ENCODE results near the gene NQO2.

The NQO2 gene

GRCh38 chr6:2999618-3000557, at the start of gene NQO2:
Gene NQO2, plus strand, starts transcription at chr6:2999894. Its CDS starts 6,659 bp downstream, at chr6:3006553.
- peak; percentile 92 for DNase-seq

DNA sequence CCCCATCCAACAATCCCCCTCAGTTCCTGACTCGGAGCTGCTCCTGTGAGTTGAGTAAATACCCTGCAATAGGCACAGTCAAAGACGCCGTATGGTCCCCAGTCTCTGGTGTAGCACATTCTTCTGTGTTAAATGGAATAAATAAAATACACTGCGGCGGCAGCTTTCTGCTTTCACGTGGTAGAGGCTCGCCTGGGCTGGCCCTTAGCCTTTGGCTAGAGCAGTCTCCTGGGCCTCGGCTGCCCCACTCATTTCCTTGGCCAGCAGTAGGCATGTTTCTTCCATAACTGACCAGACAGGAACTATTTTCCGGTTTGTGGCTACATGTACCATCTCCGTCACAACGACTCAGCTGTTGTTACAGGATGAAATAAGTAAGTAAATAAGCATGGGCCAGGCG, 49.0 kb upstream of the NQO2 start:
- DNase-seq, result no peak

DNA sequence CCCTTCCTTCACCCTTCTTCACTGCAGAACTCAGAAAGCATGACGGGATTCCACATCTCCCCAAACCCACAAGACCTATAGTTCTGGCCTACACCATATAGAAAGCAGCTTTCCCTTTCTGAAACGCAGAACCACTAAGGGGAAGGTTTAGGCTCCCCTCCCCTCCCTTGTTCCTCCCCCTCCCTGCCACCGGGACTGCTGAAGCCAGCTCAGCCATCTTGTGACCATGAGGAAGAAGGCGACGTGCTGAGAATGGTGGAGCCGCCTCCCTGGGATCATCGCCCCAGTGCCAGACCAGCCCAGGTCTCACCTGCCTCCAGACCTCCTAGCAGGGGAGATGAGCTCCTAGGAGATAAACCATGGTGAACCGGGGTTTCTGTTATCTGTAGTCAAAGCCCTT, 48.0 kb upstream of the NQO2 start:
- no peak for DNase-seq

- DNase-seq, result peak; percentile 84
These were observed 47.1 kb upstream of the NQO2 start for GRCh38 chr6:2952557-2953095.

- no peak for DNase-seq
These were observed 46.6 kb upstream of the NQO2 start for GRCh38 chr6:2953098-2953497.

- no peak for DNase-seq
These were observed 42.6 kb upstream of the NQO2 start for GRCh38 chr6:2956930-2957685.

- DNase-seq, result no peak
These were observed 41.9 kb upstream of the NQO2 start for GRCh38 chr6:2957696-2958330.

GRCh38 chr6:2958331-2958711, 41.4 kb upstream of the NQO2 start:
- DNase-seq, result no peak

- no peak for DNase-seq
These were observed 40.9 kb upstream of the NQO2 start for GRCh38 chr6:2958776-2959175.

DNA sequence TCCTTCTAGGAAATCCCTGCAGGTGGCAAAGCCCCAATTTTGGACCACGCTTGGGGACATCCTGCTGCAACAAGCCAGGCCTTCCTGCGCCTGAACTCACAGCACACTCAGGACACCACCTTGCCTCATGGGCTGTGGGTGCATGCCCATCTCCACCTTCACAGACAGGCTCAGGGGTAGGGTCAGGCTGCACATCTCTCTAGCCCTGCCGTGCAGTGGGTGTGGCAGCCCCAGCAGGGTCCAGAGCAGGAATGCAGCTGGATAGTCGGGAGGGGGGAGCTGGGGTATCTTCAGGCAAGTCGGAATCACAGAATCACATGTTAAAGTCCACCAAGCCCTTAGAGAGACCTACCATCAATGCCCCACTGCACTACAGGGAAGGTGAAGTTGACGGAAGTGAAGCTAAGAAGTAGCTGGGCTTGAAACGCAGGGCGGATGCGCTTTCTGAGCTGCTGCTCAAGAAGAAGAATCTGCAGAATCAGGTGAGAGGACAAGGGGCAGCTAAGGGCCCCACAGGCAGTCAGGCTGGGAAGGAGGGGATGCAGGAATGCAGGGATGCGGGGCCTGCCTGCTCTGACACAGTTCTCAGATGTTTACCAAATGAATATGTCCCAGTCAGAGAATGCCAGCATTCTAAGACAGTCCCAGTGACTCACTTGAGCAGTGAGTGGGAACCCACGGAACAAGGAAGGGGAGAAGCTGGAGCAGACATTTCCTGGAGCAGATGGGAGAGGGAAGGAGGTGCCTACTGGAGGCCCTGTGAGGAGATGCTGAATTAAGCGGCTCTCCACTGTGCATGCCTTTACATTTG, 39.6 kb upstream of the NQO2 start:
- no peak for DNase-seq

- no peak for DNase-seq
These were observed 38.8 kb upstream of the NQO2 start for GRCh38 chr6:2960935-2961334.

GRCh38 chr6:2961506-2961905, 38.2 kb upstream of the NQO2 start:
- DNase-seq, result no peak

GRCh38 chr6:2962004-2962403, 37.7 kb upstream of the NQO2 start:
- no peak for DNase-seq

DNA sequence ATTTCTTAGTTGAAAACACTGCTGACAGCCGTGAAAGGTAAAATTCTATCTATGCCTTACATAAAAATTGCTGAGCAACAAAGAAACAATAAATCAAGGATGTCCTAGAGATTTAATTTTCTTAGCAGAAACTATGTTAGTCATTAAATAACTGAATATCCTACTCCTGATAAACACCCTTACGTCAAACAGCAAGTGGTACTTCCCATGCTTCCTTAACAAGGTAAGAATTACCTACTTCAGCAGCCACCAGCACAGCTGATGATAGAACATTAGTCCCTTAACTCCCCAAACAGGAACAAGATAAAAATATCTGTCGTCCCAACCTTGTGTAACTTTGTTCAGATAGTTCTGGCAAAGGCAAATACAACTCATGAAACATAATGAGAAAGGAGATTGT, 37.1 kb upstream of the NQO2 start:
- DNase-seq, result no peak

DNA sequence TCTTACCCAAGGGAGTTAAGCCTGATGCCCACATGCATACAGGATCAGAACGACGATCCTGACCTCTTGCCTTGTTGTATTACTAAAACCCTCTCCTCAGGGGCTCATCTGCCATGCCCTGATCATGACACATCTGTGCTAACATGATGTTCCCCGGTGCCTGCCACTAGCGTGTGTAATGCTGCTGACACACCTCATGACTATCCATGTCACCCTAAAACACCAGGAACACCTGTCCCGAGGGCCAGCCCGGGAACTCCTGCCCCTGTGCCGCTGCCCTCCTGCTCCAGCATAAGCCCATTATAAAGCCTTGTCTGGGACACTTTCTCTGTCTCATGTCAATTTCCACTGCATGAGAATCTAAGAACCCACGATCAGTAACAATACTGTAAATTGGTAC, 35.9 kb upstream of the NQO2 start:
- no peak for DNase-seq

DNA sequence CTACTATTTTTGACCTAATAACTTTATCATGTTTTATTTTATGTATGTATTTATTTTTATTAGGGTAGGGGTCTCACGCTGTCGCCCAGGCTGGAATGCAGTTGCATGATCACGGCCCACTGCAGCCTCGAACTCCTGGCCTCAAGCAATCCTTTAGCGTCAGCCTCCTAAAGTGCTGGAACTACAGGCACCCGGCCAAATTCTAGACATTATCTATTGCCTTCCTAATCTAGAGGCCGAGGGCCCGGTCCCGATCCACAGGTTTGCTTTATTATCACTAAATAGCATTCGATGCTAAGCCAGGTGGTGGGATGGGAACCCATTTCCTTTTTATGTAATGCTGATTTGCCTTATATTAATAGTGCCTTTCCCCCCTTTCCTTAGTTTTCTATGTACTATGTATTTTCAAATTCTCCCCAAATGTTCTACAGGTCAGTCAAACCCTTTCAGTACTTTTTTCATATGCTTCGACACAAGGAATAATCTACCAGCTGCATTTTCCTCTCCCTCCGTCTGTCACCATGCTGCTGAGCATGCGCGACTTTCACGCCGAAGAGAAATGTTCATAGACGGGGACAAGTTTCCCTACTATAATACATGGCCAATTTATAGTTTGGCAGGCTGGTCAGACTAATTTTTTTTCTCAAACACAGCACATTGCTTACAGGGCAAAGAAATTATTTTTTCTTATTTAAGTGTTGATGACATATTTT, 34.7 kb upstream of the NQO2 start:
- DNase-seq, result no peak

GRCh38 chr6:2966347-2966746, 33.3 kb upstream of the NQO2 start:
- no peak for DNase-seq

DNA sequence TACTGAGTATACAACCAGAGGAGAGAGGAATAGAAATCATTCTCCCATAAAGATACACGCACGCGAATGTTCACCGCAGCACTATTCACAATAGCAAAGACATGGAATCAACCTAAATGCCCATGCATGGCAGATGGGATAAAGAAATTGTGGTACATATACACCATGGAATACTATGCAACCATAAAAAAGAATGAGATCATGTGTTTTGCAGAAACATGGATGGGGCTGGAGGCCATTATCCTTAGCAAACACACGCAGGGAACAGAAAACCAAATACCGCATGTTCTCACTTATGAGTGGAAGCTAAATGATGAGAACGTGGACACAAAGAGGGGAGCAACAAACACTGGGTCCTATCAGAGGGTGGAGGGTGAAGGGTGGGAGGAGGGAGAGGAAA, 31.8 kb upstream of the NQO2 start:
- no peak for DNase-seq

DNA sequence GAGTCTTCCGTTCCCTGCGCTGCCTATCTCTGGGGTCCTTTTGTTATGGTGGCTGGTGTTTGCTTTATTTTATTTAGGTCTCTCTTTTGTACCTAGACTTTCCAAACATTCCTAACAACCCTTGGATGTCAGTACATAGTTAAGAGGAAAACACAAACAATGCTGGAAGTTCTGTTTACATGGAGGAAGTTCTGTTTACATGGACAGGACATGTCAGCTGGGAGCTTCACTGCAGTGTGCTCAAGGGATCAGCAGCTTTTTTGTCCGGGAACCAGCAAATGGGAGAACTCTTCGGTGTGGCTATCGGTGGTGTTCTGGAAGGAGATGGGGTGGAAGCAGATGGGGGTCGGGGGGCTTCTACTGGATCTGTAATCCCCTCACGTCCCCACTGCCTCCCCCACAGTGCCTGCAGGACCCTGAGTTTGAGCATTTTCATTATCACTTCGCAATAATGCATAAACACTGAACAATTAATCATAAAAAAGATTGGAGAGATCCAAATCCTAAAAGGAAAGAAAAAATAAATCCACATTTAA, 31.0 kb upstream of the NQO2 start:
- no peak for DNase-seq

GRCh38 chr6:2969549-2969948, 30.1 kb upstream of the NQO2 start:
- no peak for DNase-seq

DNA sequence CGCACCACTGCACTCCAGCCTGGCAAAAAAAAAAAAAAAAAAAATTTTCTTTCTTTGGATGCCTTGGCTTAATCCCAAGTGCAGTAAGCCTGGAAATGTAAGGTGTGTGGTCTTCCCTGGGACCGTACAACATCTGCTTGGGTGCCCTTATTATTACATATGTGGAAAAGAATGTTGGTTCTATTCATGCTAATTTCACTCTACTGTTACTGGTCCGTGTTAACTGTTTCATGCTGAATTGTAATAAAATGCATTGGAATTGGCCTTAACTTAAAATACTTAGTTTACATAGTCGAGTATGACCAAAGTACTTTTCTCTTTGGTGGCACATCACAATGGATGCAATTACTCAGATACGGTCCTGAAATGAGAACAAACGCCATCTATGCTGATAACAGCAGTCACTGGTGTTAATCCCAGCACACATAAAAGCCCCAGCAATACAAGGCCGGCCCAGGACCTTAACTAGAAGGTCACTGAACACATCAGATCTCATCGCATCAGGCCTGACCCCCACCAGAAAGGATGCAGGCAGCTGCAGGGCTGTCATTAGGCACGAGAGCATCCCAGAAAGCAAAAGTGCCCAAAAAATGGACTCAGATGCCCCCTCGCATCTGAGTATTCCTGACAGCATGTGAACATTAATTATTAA, 29.5 kb upstream of the NQO2 start:
- no peak for DNase-seq

All from left hindlimb (tissue), 1 donor.